ENCODE data around the gene LAG3. TPM values are rescaled to one million over a fixed set of nuclear protein-coding genes. Genes with fewer than 3 reads are reported as not detected.

The LAG3 gene
- total RNA-seq, 1 experiment from 2014 or later, result 4.1 TPM

DNA sequence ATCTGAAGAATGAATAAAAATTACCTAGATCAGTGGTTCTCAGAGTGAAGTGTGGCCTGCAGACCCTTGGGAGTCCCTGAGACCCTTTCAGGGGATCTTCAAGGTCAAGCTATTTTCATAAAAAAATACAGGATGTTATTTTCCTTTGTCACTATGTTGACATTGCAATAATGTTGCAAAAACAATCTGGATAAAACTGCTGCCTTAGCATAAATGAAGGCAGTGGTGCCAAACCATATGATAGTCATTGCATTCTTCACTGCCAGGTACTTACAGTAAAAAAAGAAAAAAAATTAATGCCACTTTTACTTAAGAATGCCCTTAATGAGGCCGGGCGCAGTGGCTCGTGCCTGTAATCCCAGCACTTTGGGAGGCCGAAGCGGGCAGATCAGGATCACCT, 15.0 kb downstream of the LAG3 start:
- Histone ChIP-seq H3K4me3 (ENCODE audit: low read depth, low read length, poor library complexity, severe bottlenecking) (no peak overlapping the region), H3K4me1 (ENCODE audit: insufficient read depth, low read length, poor library complexity, severe bottlenecking) (no peaks in the 10 kb centered on the region), H3K27me3 (replicated peaks; ENCODE audit: insufficient read depth, low read depth, low read length, poor library complexity) (no peaks in the 10 kb centered on the region), H3K36me3 (ENCODE audit: insufficient read depth, low read length, poor library complexity, severe bottlenecking) (no peaks in the 10 kb centered on the region), H3K27ac (ENCODE audit: low read depth, low read length, poor library complexity, severe bottlenecking) (no peak overlapping the region), H3K9me3 (ENCODE audit: low read depth, low read length, poor library complexity, severe bottlenecking) (no peaks in the 10 kb centered on the region)
- CTCF ChIA-PET, result no interaction called here
- POLR2A ChIA-PET (ENCODE audit: low non-redundant PET), result interaction anchor here (0.6 kb wide), 1 partner anchor 77 kb away, joined by 15 read pairs; no protein-coding TSS in a partner anchor
- TF ChIP-seq, protein P1, sequence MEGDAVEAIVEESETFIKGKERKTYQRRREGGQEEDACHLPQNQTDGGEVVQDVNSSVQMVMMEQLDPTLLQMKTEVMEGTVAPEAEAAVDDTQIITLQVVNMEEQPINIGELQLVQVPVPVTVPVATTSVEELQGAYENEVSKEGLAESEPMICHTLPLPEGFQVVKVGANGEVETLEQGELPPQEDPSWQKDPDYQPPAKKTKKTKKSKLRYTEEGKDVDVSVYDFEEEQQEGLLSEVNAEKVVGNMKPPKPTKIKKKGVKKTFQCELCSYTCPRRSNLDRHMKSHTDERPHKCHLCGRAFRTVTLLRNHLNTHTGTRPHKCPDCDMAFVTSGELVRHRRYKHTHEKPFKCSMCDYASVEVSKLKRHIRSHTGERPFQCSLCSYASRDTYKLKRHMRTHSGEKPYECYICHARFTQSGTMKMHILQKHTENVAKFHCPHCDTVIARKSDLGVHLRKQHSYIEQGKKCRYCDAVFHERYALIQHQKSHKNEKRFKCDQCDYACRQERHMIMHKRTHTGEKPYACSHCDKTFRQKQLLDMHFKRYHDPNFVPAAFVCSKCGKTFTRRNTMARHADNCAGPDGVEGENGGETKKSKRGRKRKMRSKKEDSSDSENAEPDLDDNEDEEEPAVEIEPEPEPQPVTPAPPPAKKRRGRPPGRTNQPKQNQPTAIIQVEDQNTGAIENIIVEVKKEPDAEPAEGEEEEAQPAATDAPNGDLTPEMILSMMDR (conservative IDR thresholded peaks at IDR 0.05; ENCODE audit: low read depth, low read length), result no peak
- TF ChIP-seq EZH2 (IDR thresholded peaks at IDR 0.05; ENCODE audit: borderline replicate concordance, low read depth, low read length, poor library complexity, severe bottlenecking), result no peak
- no peak for DNase-seq (ENCODE audit: low spot score)
- no TSS peak for BruUV-seq (replicated peaks)
- intact Hi-C loops (cut with micrococcal nuclease; ENCODE audit: unreplicated experiment), result no loop called here

DNA sequence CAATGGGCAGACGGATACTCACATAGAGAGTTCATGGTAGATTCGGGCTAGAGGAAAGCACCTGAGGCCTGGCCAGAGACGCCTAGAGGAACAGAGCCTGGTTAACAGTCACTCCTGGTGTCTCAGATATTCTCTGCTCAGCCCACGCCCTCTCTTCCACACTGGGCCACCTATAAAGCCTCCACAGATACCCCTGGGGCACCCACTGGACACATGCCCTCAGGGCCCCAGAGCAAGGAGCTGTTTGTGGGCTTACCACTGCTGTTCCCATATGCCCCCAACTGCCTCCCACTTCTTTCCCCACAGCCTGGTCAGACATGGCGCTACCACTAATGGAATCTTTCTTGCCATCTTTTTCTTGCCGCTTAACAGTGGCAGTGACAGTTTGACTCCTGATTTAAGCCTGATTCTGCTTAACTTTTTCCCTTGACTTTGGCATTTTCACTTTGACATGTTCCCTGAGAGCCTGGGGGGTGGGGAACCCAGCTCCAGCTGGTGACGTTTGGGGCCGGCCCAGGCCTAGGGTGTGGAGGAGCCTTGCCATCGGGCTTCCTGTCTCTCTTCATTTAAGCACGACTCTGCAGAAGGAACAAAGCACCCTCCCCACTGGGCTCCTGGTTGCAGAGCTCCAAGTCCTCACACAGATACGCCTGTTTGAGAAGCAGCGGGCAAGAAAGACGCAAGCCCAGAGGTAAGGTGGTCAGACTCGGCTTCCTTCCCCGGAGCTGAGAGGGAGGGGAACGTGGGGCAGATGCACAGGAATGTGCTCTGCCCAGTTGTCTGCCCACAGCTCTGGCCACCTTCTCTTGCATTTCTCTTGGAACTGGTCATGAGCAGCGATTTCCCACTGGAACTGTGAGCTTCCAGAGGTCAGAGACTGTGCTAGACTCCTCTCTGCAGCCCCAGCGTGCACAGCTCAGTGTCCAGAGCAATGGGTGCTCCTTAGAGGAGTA, 16.9 kb downstream of the LAG3 start, which contains the start of gene CD4:
Gene CD4 (plus strand): TSS at position 557 of the 953 bp plus-strand sequence. CDS start 10,611 bp downstream, outside the sequence.
- no TSS peak for BruUV-seq (replicated peaks)
- H3K36me3 ChIP-seq (ENCODE audit: insufficient read depth, low read length, poor library complexity, severe bottlenecking), result no peaks in the 10 kb centered on the region
- POLR2A ChIA-PET (ENCODE audit: low non-redundant PET), result no interaction called here
- intact Hi-C loops (cut with micrococcal nuclease; ENCODE audit: unreplicated experiment), result no loop called here
- H3K4me3 ChIP-seq (ENCODE audit: low read depth, low read length, poor library complexity, severe bottlenecking), result no peak within 1 kb of the TSS
- no peak within 1 kb of the TSS for H3K27ac ChIP-seq (ENCODE audit: low read depth, low read length, poor library complexity, severe bottlenecking)
- no peaks in the 10 kb centered on the region for H3K27me3 ChIP-seq (replicated peaks; ENCODE audit: insufficient read depth, low read depth, low read length, poor library complexity)
- H3K9me3 ChIP-seq (ENCODE audit: low read depth, low read length, poor library complexity, severe bottlenecking), result no peaks in the 10 kb centered on the region
- CTCF ChIA-PET, result no interaction called here
- DNase-seq (ENCODE audit: low spot score), result no peak
- H3K4me1 ChIP-seq (ENCODE audit: insufficient read depth, low read length, poor library complexity, severe bottlenecking), result no peaks in the 10 kb centered on the region
- TF ChIP-seq, protein P1 (conservative IDR thresholded peaks at IDR 0.05; ENCODE audit: low read depth, low read length), result no peak
- no peak for TF ChIP-seq EZH2 (IDR thresholded peaks at IDR 0.05; ENCODE audit: borderline replicate concordance, low read depth, low read length, poor library complexity, severe bottlenecking)

DNA sequence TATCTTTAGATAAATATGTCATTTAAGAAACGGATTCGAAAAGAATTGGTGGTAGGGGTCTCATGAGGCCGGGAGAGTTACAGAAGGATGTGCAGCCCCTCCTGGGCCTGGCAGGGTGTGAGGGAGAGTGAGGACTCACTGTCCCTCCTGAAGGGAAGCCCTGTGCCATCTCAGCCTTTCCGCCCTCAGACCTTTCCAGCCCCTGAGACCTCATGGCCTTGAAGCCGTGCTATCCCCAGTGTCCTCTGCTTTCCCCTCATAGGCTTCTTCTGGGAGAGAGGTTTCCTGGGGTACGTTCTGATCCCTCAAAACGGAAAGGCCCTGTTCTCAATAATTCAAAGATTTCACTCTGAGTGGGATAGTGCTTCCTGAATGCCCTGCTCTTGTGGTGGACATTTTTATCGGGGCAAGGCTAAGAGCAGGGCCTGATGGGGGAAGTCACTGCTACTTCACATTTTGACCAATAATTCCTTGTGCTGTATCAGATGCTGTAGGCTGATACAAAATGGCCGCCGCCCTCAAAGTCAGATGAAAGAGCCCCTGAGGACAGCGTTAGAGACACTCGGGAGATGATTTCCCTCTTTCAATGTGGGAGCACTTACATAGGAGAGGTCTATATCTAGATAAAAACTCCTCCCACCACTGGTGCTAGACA, 18.3 kb downstream of the LAG3 start:
- POLR2A ChIA-PET (ENCODE audit: low non-redundant PET), result no interaction called here
- CTCF ChIA-PET, result no interaction called here
- DNase-seq (ENCODE audit: low spot score), result no peak
- BruUV-seq (replicated peaks), result no TSS peak
- Histone ChIP-seq H3K36me3 (ENCODE audit: insufficient read depth, low read length, poor library complexity, severe bottlenecking) (no peaks in the 10 kb centered on the region), H3K27ac (ENCODE audit: low read depth, low read length, poor library complexity, severe bottlenecking) (no peak overlapping the region), H3K4me3 (ENCODE audit: low read depth, low read length, poor library complexity, severe bottlenecking) (no peak overlapping the region), H3K9me3 (ENCODE audit: low read depth, low read length, poor library complexity, severe bottlenecking) (no peaks in the 10 kb centered on the region), H3K27me3 (replicated peaks; ENCODE audit: insufficient read depth, low read depth, low read length, poor library complexity) (no peaks in the 10 kb centered on the region), H3K4me1 (ENCODE audit: insufficient read depth, low read length, poor library complexity, severe bottlenecking) (no peaks in the 10 kb centered on the region)
- TF ChIP-seq EZH2 (IDR thresholded peaks at IDR 0.05; ENCODE audit: borderline replicate concordance, low read depth, low read length, poor library complexity, severe bottlenecking), result no peak
- TF ChIP-seq, protein P1 (conservative IDR thresholded peaks at IDR 0.05; ENCODE audit: low read depth, low read length), result no peak
- intact Hi-C loops (cut with micrococcal nuclease; ENCODE audit: unreplicated experiment), result no loop called here

All from A673 (cell line).